HG02759 (cell line): Measurements from ENCODE around the gene AOC1.
"Not testable (repeated sequence)": the region's sequence is repeated elsewhere in the genome, so short reads cannot be mapped to it uniquely, and the experiment has no call there.

Experiments
- ATAC-seq: cut with Tn5 transposase; IDR thresholded peaks from one replicate; pipeline ENCODE4 v1.9.1; 2021; ENCODE audit warnings: mild to moderate bottlenecking, moderate library complexity; ENCODE audit not compliant: unreplicated experiment

The AOC1 gene

DNA sequence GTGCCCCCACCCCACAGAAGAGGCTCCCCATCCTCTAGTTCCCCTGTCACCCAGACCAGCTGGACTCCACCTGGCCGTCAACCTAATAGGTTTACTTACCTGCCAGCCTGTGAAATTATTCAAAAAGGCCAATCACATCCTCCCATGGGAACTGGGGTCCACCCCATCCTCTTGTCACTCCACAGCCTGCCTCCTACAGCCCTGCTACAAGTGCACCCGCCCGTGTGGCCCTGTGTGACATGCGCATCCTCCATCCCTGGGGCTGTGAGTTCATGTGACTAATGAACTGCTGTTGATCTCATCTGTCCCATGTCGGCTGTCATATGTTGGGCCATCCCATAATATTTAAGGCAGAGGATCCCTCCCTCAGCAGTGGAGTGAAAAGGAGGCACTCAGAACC lies 39.4 kb downstream of the AOC1 start:
- no peak for ATAC-seq

- no peak for ATAC-seq
Observed at GRCh38 chr7:150895809-150896208, 43.5 kb downstream of the AOC1 start.

- no peak for ATAC-seq
Observed at GRCh38 chr7:150896562-150897209, 44.4 kb downstream of the AOC1 start.

DNA sequence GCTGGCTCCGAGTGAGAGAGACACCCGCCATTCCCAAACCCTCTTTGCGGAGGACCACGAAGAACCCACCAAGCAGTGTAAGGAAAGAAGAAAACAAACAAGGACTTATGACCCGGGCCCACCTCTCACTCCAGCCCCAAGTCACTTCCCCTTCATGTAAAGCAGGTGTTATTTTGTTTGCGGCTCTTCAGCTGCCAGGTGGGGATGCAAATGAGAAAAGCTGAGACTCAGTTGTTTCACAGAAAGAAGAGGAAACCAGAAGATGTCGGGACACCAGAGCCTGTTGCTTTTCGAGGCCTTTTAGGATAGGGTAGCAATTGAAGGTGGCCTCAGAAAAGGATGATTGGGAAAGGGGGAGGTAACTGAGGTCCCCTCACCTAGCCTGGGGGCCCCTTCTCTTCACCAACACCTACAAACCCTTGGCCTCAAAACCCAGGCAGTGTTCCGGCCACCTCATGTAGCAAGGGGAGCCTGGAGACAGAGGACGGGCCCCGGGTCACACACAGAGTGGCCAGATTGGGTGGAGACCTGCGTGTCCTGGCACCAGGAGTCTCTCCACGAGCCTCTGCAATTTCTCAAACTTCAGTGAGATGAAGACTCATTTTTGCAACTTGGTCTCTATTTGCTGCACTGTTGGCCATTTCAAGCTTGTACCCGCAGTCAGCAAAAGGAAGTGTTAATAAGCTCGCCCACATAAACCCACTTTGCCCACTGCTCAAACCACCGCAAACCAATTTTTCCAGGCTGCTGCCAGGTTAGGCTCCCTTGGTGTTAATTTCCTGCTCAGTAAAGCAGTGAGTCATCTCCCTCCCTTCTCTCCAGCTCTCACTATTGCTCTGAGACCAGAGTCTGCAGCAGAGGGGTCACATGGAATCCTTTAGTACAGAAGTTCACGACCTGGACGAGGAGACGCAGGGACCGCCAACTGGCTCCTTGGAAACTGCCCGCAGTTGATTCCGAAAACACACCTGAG lies 45.5 kb downstream of the AOC1 start:
- ATAC-seq: peak; percentile 58

- peak; percentile 70 for ATAC-seq
Observed at GRCh38 chr7:150898475-150899011, 46.2 kb downstream of the AOC1 start.

DNA sequence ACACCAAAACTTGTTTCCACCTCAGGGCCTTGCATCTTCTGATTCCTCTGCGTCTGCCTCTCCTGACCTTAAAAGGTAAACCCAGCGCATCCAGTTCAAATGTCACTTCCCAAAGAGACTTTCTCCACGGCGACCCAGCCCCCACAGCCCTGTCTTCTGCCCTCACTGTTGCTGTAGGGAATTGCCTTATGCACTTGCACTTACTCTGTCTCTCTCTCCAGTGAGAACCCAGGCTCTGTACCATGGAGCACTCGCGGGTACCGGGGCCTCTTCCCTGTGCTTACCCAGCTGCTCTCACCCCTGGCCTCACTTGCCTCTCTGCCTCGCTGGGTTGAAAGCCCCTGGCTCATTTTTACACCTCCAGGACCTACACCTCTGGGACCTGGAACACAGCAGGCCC lies 48.4 kb downstream of the AOC1 start:
- ATAC-seq: no peak

GRCh38 chr7:150901160-150902035 lies 49.1 kb downstream of the AOC1 start:
- ATAC-seq: no peak

DNA sequence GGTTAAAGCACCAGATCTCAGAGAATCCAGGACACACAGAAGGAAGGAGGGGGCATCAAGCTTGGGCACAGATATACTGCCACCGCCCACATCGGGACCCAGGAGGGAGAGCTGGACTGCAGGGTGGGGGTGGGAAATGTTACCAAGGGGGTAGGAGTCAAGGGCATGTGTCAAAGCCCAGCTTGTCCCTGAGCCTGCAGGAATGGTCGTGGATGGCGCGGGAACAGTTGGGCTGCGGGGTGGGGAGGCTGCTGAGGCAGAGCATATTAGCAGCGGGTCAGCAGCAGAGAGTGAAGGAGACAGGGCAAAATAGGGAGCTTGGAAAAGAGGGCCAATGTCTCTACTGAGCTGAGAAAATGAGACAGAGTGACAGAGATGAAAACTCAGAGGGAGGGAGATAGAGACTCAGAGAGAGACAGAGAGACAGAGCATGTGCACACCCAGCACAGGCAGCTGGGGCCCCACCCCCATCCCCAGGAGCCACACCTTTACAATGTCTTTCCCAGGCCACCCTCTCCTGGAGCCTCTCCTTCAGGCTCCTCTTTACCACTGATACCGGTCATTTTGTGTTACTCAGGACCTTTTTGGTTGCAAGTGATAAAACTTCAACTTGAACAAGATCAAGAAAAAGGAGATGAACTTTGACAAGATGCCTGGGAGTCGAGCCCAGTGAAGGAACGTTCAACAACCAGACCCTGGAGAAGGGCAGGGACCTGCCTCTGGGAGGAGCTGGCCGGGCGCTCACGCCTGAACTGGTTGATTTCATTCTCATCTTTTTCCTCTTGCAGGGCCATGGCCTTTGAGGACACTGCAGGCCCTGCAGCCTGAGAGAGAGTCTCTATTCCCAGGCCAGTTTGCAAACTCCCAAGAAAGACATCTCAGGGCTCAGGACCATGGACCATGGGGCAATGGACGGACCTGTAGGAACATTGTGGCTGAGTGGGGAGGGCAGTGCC lies 50.0 kb downstream of the AOC1 start:
- no peak for ATAC-seq

GRCh38 chr7:150903606-150904005 lies 51.3 kb downstream of the AOC1 start:
- ATAC-seq: no peak

GRCh38 chr7:150904011-150904909 lies 51.9 kb downstream of the AOC1 start:
- ATAC-seq: no peak

DNA sequence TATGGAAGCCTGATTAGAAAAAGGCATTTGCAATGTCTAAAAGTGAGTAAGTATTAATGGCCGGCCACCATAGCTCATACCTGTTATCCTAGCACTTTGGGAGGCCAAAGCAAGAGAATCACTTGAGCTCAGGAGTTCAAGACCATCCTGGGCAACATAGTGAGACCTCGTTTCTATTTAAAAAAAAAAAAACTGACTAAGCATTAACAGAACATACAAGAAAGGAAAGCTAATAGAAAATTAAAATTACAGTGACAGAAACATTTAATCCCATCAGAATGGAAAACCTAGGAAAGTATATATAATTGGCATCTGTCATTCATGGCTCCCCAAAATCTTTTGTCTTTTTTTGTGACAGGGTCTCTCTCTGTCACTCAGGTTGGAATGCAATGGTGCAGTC lies 55.9 kb downstream of the AOC1 start:
- no peak for ATAC-seq

GRCh38 chr7:150909200-150909995 lies 57.1 kb downstream of the AOC1 start:
- no peak for ATAC-seq

DNA sequence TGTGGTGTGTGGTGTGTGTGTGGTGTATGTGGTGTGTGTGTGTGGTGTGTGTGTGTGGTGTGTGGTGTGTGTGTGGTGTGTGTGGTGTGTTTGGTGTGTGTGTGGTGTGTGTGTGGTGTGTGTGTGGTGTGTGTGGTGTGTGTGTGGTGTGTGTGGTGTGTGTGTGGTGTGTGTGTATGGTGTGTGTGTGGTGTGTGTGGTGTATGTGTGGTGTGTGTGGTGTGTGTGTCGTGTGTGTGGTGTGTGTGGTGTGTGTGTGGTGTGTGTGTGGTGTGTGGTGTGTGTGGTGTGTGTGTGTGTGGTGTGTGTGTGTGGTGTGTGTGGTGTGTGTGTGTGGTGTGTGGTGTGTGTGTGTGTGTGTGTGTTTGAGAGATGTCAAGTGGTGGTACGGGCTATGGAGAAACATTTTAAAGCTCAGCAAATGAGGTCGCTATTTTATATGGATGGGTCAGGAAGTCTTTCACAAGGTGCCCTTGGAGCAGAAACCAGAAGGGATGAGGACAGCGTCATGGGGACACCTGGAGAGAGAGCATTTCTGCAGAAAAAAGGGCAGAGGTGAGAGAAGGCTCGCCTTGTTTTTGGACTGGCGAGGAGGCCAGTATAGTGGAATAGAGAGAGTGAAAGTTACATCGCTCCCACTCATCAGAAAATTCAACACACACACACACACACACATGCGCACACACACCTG lies 58.1 kb downstream of the AOC1 start:
- ATAC-seq: not testable (repeated sequence)

GRCh38 chr7:150910996-150911422 lies 58.7 kb downstream of the AOC1 start:
- no peak for ATAC-seq
